ENCODE results near the gene GGCX. TPM values are rescaled to one million over a fixed set of nuclear protein-coding genes. Genes with fewer than 3 reads are reported as not detected.

The GGCX gene
- total RNA-seq, 1 donor from 2014 or later: 22.4 TPM

DNA sequence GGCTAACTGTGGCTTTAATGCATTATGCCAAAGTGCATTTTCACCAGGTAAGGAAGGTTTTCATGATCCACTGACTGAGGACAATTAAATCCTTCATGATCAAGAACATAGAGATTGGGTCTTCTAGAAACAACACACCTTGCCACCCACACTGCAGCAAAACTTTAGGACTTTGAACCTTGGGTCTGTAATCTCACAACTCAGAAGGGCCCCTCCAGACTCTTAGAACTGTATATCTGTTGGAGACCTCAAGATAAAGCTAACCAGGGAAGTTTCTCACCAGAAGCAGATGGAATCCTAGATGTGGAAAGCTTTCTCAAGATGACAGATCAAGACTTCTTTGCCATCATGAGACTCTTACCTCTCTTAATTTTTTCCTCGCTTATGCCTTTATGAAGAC lies 64.9 kb downstream of the GGCX start:
- FAIRE-seq (no peak), DNase-seq (ENCODE audit: low spot score in 2 of 2) (no peak)

Small RNA genes lying within 50 kb of the gene (small RNA-seq; reads per million reads assigned to genes)
- not detected for gene RN7SL126P

Other genes starting within 250 kb of the GGCX start
- gene TGOLN2, start 233.5 kb downstream of the GGCX start, total RNA-seq: 30.6 TPM
- 11.8 TPM for gene RETSAT, start 207.0 kb downstream of the GGCX start, total RNA-seq
- gene ELMOD3, start 206.7 kb downstream of the GGCX start, total RNA-seq: 17.1 TPM
- gene CAPG, start 151.1 kb downstream of the GGCX start, total RNA-seq: 9.0 TPM
- gene SH2D6, start 142.8 kb downstream of the GGCX start, total RNA-seq: 0.41 TPM
- gene MAT2A, start 22.3 kb downstream of the GGCX start, total RNA-seq: 55.4 TPM
- gene VAMP8, start 16.1 kb upstream of the GGCX start, total RNA-seq: 0.82 TPM
- gene VAMP5, start 22.9 kb upstream of the GGCX start, total RNA-seq: 3.3 TPM
- 51.8 TPM for gene RNF181, start 34.3 kb upstream of the GGCX start, total RNA-seq
- gene TMEM150A, start 41.2 kb upstream of the GGCX start, total RNA-seq: 3.7 TPM
- gene C2orf68, start 50.6 kb upstream of the GGCX start, total RNA-seq: 22.8 TPM
- 38.3 TPM for gene USP39, start 54.7 kb upstream of the GGCX start, total RNA-seq
- not detected for gene SFTPB, start 106.7 kb upstream of the GGCX start, total RNA-seq
- gene GNLY, start 132.9 kb upstream of the GGCX start, total RNA-seq: not detected
- gene ATOH8, start 192.5 kb upstream of the GGCX start, total RNA-seq: 2.0 TPM